Measurements from ENCODE around the gene ACSM6. TPM values are rescaled to one million over a fixed set of nuclear protein-coding genes. Genes with fewer than 3 reads are reported as not detected.

ACSM6 gene
- total and polyA plus RNA-seq, 2 of the 8 experiments (the other 6 are each of a cell fraction or from before 2014, with no cell fraction given): 0.33 TPM; not detected in 1

- Histone ChIP-seq H3K23me2 (ENCODE audit: low read depth, low read length) (no peaks in the 10 kb centered on the region; the same call in 1 of the 2 replicates), H2AK5ac (ENCODE audit: low read depth, low read length) (no peak overlapping the region), H3K56ac (replicated peaks; ENCODE audit: insufficient read length, low read depth, low read length) (no peak overlapping the region), H3K4me1 (replicated peaks in 1 of 4; ENCODE audit: control insufficient read depth in 3 of 4, insufficient read depth in 4 of 4, low read length in 3 of 4) (no peaks in the 10 kb centered on the region), H2BK15ac (ENCODE audit: low read length) (no peak overlapping the region), H2BK12ac (ENCODE audit: low read depth, low read length) (no peak overlapping the region), H3K79me1 (ENCODE audit: low read depth, low read length) (no peaks in the 10 kb centered on the region), H3K36me3 (ENCODE audit: control insufficient read depth in 2 of 4, insufficient read depth in 4 of 4, low read length in 3 of 4) (no peaks in the 10 kb centered on the region), H2BK120ac (replicated peaks; ENCODE audit: low read depth, low read length) (no peak overlapping the region), H3K14ac (ENCODE audit: insufficient read length) (no peak overlapping the region), H4K20me1 (replicated peaks in 1 of 2; ENCODE audit: control insufficient read depth in 1 of 2, insufficient read depth in 2 of 2, low read length in 2 of 2) (no peaks in the 10 kb centered on the region), H2BK20ac (ENCODE audit: low read length) (no peak overlapping the region), H3K23ac (ENCODE audit: insufficient read length) (no peak overlapping the region), H3K4ac (replicated peaks; ENCODE audit: insufficient read length, low read depth, low read length) (no peak overlapping the region), H2AFZ (ENCODE audit: low read length) (no peak overlapping the region), H4K5ac (ENCODE audit: insufficient read length, low read depth, low read length) (no peak overlapping the region), H3K27ac (ENCODE audit: low read depth, low read length) (no peak overlapping the region), H4K8ac (ENCODE audit: extremely low read depth, insufficient read depth, low read length) (no peak overlapping the region), H3K9ac (replicated peaks in 1 of 4; ENCODE audit: extremely low read depth in 1 of 4, low read depth in 3 of 4, low read length in 3 of 4) (no peak overlapping the region), H3K4me3 (ENCODE audit: extremely low read depth in 1 of 4, insufficient read depth in 2 of 4, low read depth in 3 of 4, low read length in 4 of 4) (no peak overlapping the region), H2BK5ac (ENCODE audit: low read depth, low read length) (no peak overlapping the region), H3K4me2 (ENCODE audit: insufficient read depth in 1 of 2, low read depth in 2 of 2, low read length in 2 of 2) (no peak overlapping the region), H3K9me3 (ENCODE audit: insufficient read depth in 2 of 2, low read depth in 1 of 2, low read length in 1 of 2) (no peaks in the 10 kb centered on the region), H3K79me2 (ENCODE audit: control insufficient read depth in 1 of 2, insufficient read depth in 2 of 2, low read length in 2 of 2) (no peaks in the 10 kb centered on the region), H3K18ac (ENCODE audit: extremely low read depth, low read length) (no peak overlapping the region), H4K91ac (replicated peaks; ENCODE audit: insufficient read length, low read length) (no peak overlapping the region), H3K27me3 (replicated peaks in 1 of 4; ENCODE audit: control insufficient read depth in 3 of 4, extremely low read depth in 1 of 4, insufficient read depth in 3 of 4, low read length in 3 of 4) (no peaks in the 10 kb centered on the region)
- CTCF ChIA-PET (ENCODE audit: partially characterized antibody): interaction anchor here (0.6 to 0.9 kb wide), 2 partner anchors 45 to 540 kb away, joined by 3 read pairs; no protein-coding TSS in a partner anchor
- FAIRE-seq: no peak
- TF ChIP-seq TAF1 (IDR thresholded peaks at IDR 0.05; ENCODE audit: low read depth, low read length) (no peak), GTF2F1 (IDR thresholded peaks at IDR 0.05; ENCODE audit: borderline replicate concordance, low read depth, low read length) (no peak), NRF1 (IDR thresholded peaks at IDR 0.05; ENCODE audit: low read depth, low read length) (no peak), TAF7 (optimal IDR thresholded peaks at IDR 0.05; ENCODE audit: borderline replicate concordance, low read depth, low read length) (no peak), BCL11A (IDR thresholded peaks at IDR 0.05; ENCODE audit: low read depth in 2 of 2, low read length in 2 of 2) (no peak)
- POLR2A ChIA-PET (ENCODE audit: partially characterized antibody): interaction anchor here (2.1 kb wide), 1 partner anchor 52 kb away, joined by 12 read pairs; no protein-coding TSS in a partner anchor
- WGBS, 2 experiments (ENCODE audit: extremely low coverage in 1 of 2, insufficient coverage in 1 of 2, insufficient read length in 1 of 2, insufficient replicate concordance in 2 of 2, low coverage in 1 of 2, low lambda C conversion rate in 2 of 2, missing lambda C conversion rate in 1 of 2): 88% methylated on average over 1 of the region's 1 CpG; no CpG with 5 or more reads in 1 of the 2 experiments
- no peak for DNase-seq (ENCODE audit: low read depth in 1 of 2, low spot score in 2 of 2)
Measured at GRCh38 chr10:95178266-95178665, 15.8 kb upstream of the ACSM6 start.

Measured in H1 (cell line).